ENCODE data around the gene SLC25A42.
"Not testable (repeated sequence)": the region's sequence is repeated elsewhere in the genome, so short reads cannot be mapped to it uniquely, and the experiment has no call there.

The SLC25A42 gene

GRCh38 chr19:19126102-19126501 is 62.3 kb downstream of the SLC25A42 start:
- in situ Hi-C loops (cut with MboI; ENCODE audit: low sequenced_read_pairs, unreplicated experiment), result no loop called here
- TF ChIP-seq CTCF (IDR thresholded peaks at IDR 0.05; ENCODE audit: borderline replicate concordance, control extremely low read depth, extremely low read depth, insufficient read depth, missing control alignments), result no peak
- DNase-seq (ENCODE audit: low spot score), result no peak

GRCh38 chr19:19131989-19132388 is 68.2 kb downstream of the SLC25A42 start:
- in situ Hi-C loops (cut with MboI; ENCODE audit: low sequenced_read_pairs, unreplicated experiment), result no loop called here
- TF ChIP-seq CTCF (IDR thresholded peaks at IDR 0.05; ENCODE audit: borderline replicate concordance, control extremely low read depth, extremely low read depth, insufficient read depth, missing control alignments), result no peak
- no peak for DNase-seq (ENCODE audit: low spot score)

GRCh38 chr19:19132912-19133311 is 69.1 kb downstream of the SLC25A42 start:
- no peak for TF ChIP-seq CTCF (IDR thresholded peaks at IDR 0.05; ENCODE audit: borderline replicate concordance, control extremely low read depth, extremely low read depth, insufficient read depth, missing control alignments)
- in situ Hi-C loops (cut with MboI; ENCODE audit: low sequenced_read_pairs, unreplicated experiment), result no loop called here
- DNase-seq (ENCODE audit: low spot score), result no peak

- in situ Hi-C loops (cut with MboI; ENCODE audit: low sequenced_read_pairs, unreplicated experiment), result no loop called here
- DNase-seq (ENCODE audit: low spot score), result no peak
- TF ChIP-seq CTCF (IDR thresholded peaks at IDR 0.05; ENCODE audit: borderline replicate concordance, control extremely low read depth, extremely low read depth, insufficient read depth, missing control alignments), result no peak
These were observed 70.2 kb downstream of the SLC25A42 start for GRCh38 chr19:19133985-19134384.

- no peak for DNase-seq (ENCODE audit: low spot score)
- in situ Hi-C loops (cut with MboI; ENCODE audit: low sequenced_read_pairs, unreplicated experiment), result no loop called here
These were observed 70.9 kb downstream of the SLC25A42 start for GRCh38 chr19:19134687-19135158.

GRCh38 chr19:19135713-19136112 is 71.9 kb downstream of the SLC25A42 start:
- in situ Hi-C loops (cut with MboI; ENCODE audit: low sequenced_read_pairs, unreplicated experiment); DNase-seq (ENCODE audit: low spot score): not testable (repeated sequence)

More at GRCh38 chr19:19134687-19135158, 70.9 kb downstream of the SLC25A42 start:
- TF ChIP-seq CTCF (IDR thresholded peaks at IDR 0.05; ENCODE audit: borderline replicate concordance, control extremely low read depth, extremely low read depth, insufficient read depth, missing control alignments), result no peak

- in situ Hi-C loops (cut with MboI; ENCODE audit: low sequenced_read_pairs, unreplicated experiment), result no loop called here
- peak; percentile 44 for DNase-seq (ENCODE audit: low spot score)
- no peak for TF ChIP-seq CTCF (IDR thresholded peaks at IDR 0.05; ENCODE audit: borderline replicate concordance, control extremely low read depth, extremely low read depth, insufficient read depth, missing control alignments)
These were observed 73.8 kb downstream of the SLC25A42 start for GRCh38 chr19:19137556-19138108.

Data from GM13976 (cell line).